Loucy (cell line): Measurements from ENCODE around the gene ZNF345.

Source experiments
- H2AFZ ChIP-seq: fragments of 200-600 bp; sonication (generic); 2 replicates; pipeline ENCODE4 v1.6.0; 2016; ENCODE audit warnings: antibody characterized with exemption, mild to moderate bottlenecking, low read length, moderate library complexity
- H3F3A ChIP-seq: fragments of 200-600 bp; 2 replicates; pipeline ENCODE4 v1.6.0; 2016; ENCODE audit warnings: antibody characterized with exemption, low read depth, mild to moderate bottlenecking
- H3K27me3 ChIP-seq: fragments of 200-600 bp; sonication (generic); 2 replicates; pipeline ENCODE4 v1.6.1; 2014; ENCODE audit warnings: low read length, mild to moderate bottlenecking; ENCODE audit not compliant: insufficient read depth, poor library complexity, severe bottlenecking
- H3K36me3 ChIP-seq: fragments of 200-600 bp; sonication (generic); 2 replicates; pipeline ENCODE4 v1.6.1; 2016; ENCODE audit warnings: low read length; ENCODE audit not compliant: insufficient read depth
- H3K4me1 ChIP-seq: fragments of 200-600 bp; sonication (generic); 2 replicates; pipeline ENCODE4 v1.5.1; 2014; ENCODE audit warnings: low read length, mild to moderate bottlenecking; ENCODE audit not compliant: insufficient read depth, poor library complexity, severe bottlenecking
- H3K4me2 ChIP-seq: fragments of 200-600 bp; sonication (generic); 2 replicates; pipeline ENCODE4 v1.6.0; 2014; ENCODE audit warnings: antibody characterized with exemption, low read length, low read depth, mild to moderate bottlenecking; ENCODE audit not compliant: poor library complexity, severe bottlenecking
- H3K4me3 ChIP-seq: fragments of 200-600 bp; sonication (generic); 2 replicates; pipeline ENCODE4 v1.5.1; 2014; ENCODE audit warnings: low read length, mild to moderate bottlenecking, mixed read lengths; ENCODE audit not compliant: poor library complexity, severe bottlenecking
- H3K79me2 ChIP-seq: fragments of 200-600 bp; sonication (generic); 2 replicates; pipeline ENCODE4 v1.6.1; 2014; ENCODE audit warnings: low read length; ENCODE audit not compliant: insufficient read depth
- H3K9ac ChIP-seq: fragments of 200-600 bp; sonication (generic); 2 replicates; pipeline ENCODE4 v1.6.0; 2014; ENCODE audit warnings: mild to moderate bottlenecking, low read depth, low read length, moderate library complexity; ENCODE audit not compliant: poor library complexity, severe bottlenecking
- H3K9me2 ChIP-seq: fragments of 200-600 bp; sonication (generic); replicated peaks from 2 replicates; pipeline ENCODE4 v1.6.1; 2016; ENCODE audit warnings: low read depth, low read length, mixed read lengths
- H3K9me3 ChIP-seq: fragments of 200-600 bp; sonication (generic); 2 replicates; pipeline ENCODE4 v1.6.1; 2014; ENCODE audit warnings: mild to moderate bottlenecking, antibody characterized with exemption, low read length, low read depth; ENCODE audit not compliant: insufficient read depth
- H4K20me1 ChIP-seq: fragments of 200-600 bp; sonication (generic); 2 replicates; pipeline ENCODE4 v1.6.0; 2014; ENCODE audit warnings: antibody characterized with exemption, low read length, mild to moderate bottlenecking; ENCODE audit not compliant: insufficient read depth, poor library complexity, severe bottlenecking
- CTCF ChIP-seq: fragments of 200-600 bp; sonication (generic); conservative IDR thresholded peaks from 2 replicates; pipeline ENCODE4 v1.5.1; 2014; ENCODE audit warnings: mild to moderate bottlenecking, antibody characterized with exemption, low read length
- EZH2phosphoT487 ChIP-seq: fragments of 200-600 bp; IDR thresholded peaks from 2 replicates; pipeline ENCODE4 v1.6.1; 2018; ENCODE audit warnings: antibody characterized with exemption, mild to moderate bottlenecking, moderate library complexity, borderline replicate concordance

The ZNF345 gene

DNA sequence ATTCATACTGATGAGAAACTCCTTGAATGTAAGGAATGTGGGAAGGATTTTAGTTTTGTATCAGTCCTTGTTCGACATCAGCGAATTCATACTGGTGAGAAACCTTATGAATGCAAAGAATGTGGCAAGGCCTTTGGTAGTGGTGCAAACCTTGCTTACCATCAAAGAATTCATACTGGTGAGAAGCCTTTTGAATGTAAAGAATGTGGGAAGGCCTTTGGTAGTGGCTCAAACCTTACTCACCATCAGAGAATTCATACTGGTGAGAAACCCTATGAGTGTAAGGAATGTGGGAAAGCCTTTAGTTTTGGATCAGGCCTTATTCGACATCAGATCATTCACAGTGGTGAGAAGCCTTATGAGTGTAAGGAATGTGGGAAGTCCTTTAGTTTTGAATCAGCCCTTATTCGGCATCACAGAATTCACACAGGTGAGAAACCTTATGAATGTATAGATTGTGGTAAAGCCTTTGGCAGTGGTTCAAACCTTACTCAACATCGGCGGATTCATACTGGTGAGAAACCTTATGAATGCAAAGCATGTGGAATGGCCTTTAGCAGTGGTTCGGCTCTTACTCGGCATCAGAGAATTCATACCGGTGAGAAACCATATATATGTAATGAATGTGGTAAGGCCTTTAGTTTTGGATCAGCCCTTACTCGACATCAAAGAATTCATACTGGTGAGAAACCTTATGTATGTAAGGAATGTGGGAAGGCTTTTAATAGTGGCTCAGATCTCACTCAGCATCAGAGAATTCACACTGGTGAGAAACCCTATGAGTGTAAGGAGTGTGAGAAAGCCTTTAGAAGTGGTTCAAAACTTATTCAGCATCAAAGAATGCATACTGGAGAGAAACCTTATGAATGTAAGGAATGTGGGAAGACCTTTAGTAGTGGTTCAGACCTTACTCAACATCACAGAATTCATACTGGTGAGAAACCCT, 26.6 kb downstream of the ZNF345 start:
- Histone ChIP-seq H3K36me3 (peaks cover 30% of the 10 kb centered on the region), H3K4me3 (no peak overlapping the region), H3K4me1 (no peaks in the 10 kb centered on the region), H3K27me3 (no peaks in the 10 kb centered on the region), H3K4me2 (no peak overlapping the region), H2AFZ (no peak overlapping the region), H3K9me2 (no peaks in the 10 kb centered on the region), H3K9ac (no peak overlapping the region), H3K79me2 (no peaks in the 10 kb centered on the region), H3F3A (no peaks in the 10 kb centered on the region), H4K20me1 (no peaks in the 10 kb centered on the region), H3K9me3 (peaks cover 56% of the 10 kb centered on the region)
- TF ChIP-seq CTCF: no peak
- TF ChIP-seq EZH2phosphoT487: no peak

DNA sequence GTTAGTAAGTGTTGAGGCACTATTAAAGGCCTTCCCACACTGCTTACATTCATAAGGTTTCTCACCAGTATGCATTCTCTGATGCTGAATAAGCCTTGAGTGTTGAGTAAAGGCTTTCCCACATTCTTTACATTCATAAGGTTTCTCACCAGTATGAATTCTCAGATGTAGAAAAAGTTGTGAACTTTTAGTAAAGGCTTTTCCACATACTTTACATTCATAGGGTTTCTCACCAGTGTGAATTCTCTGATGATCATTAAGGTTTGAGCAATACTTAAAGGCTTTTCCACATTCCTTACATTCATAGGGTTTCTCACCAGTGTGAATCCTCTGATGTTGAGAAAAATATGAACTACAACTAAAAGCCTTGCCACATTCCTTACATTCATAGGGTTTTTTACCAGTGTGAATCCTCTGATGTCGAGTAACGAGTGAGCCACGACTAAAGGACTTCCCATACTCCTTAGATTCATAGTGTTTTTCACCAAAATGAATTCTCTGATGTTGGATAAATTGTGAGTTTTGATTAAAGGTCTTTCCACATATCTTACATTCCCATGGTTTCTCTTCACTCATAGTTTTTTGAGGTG, 41.2 kb downstream of the ZNF345 start:
- Histone ChIP-seq H3K9me3 (peaks cover 62% of the 10 kb centered on the region), H3K9ac (no peak overlapping the region), H3K9me2 (no peaks in the 10 kb centered on the region), H3K4me1 (no peaks in the 10 kb centered on the region), H3K27me3 (no peaks in the 10 kb centered on the region), H3K4me2 (no peak overlapping the region), H3K36me3 (peaks cover 59% of the 10 kb centered on the region; the same call in 1 of the 2 replicates), H2AFZ (no peak overlapping the region), H3F3A (no peaks in the 10 kb centered on the region), H3K79me2 (no peaks in the 10 kb centered on the region), H3K4me3 (no peak overlapping the region), H4K20me1 (no peaks in the 10 kb centered on the region)
- no peak for TF ChIP-seq CTCF
- no peak for TF ChIP-seq EZH2phosphoT487

GRCh38 chr19:36894849-36895383, 44.2 kb downstream of the ZNF345 start:
- Histone ChIP-seq H3K27me3 (no peaks in the 10 kb centered on the region), H4K20me1 (no peaks in the 10 kb centered on the region), H3K4me3 (no peak overlapping the region), H3K4me2 (no peak overlapping the region), H3K9ac (no peak overlapping the region), H2AFZ (no peak overlapping the region), H3F3A (no peaks in the 10 kb centered on the region), H3K79me2 (no peaks in the 10 kb centered on the region), H3K9me3 (peaks cover 66% of the 10 kb centered on the region), H3K4me1 (no peaks in the 10 kb centered on the region), H3K36me3 (peaks cover 58% of the 10 kb centered on the region; the same call in 1 of the 2 replicates), H3K9me2 (no peaks in the 10 kb centered on the region)
- TF ChIP-seq CTCF (no peak), EZH2phosphoT487 (no peak)
